Gastrocnemius medialis (tissue), 4 donors: ENCODE measurements around the gene CAPN8. TPM values are rescaled to one million over a fixed set of nuclear protein-coding genes. Genes with fewer than 3 reads are reported as not detected.

Experiments
- ATAC-seq, 2 donors: fragments of 150-250 bp; one replicate each; pipeline ENCODE4 v1.9.1; 2016
- DNase-seq, 2 donors: peaks; one replicate each; pipeline ENCODE4 v3.0.0-alpha.2; 2019
- H3K27ac ChIP-seq, 4 donors: fragments of 200-600 bp; sonication (generic); 1 replicate in 1 of 4; 2 replicates in 3 of 4; pipeline ENCODE4 v1.5.1; 2016 to 2018; ENCODE audit warnings: mild to moderate bottlenecking in 2 of 4, moderate library complexity in 1 of 4
- H3K27me3 ChIP-seq, 3 donors: fragments of 200-600 bp; sonication (generic) in 2 of 3; 1 replicate in 1 of 3; 2 replicates in 2 of 3; pipeline versions ENCODE4 v1.5.1 to v1.6.0; 2016 to 2019; ENCODE audit warnings: mild to moderate bottlenecking in 1 of 3, moderate library complexity in 1 of 3
- H3K36me3 ChIP-seq, 2 donors: fragments of 200-600 bp; sonication (generic) in 1 of 2; one replicate each; pipeline ENCODE4 v1.5.1; 2017 to 2018
- H3K4me1 ChIP-seq, 2 donors: fragments of 200-600 bp; sonication (generic) in 1 of 2; one replicate each; pipeline ENCODE4 v1.5.1; 2016 to 2017; ENCODE audit warnings: mild to moderate bottlenecking in 2 of 2
- H3K4me3 ChIP-seq, 4 donors: fragments of 200-600 bp; sonication (generic) in 3 of 4; 1 replicate in 1 of 4; 2 replicates in 3 of 4; pipeline ENCODE4 v1.5.1; 2016 to 2019; ENCODE audit warnings: mild to moderate bottlenecking in 2 of 4
- H3K9me3 ChIP-seq, 3 donors: fragments of 200-600 bp; sonication (generic) in 2 of 3; 1 replicate in 1 of 3; 2 replicates in 2 of 3; pipeline ENCODE4 v1.5.1; 2016 to 2019
- CTCF ChIP-seq, 5 experiments: fragments of 450-650 bp in 3 of 5; fragments of 200-600 bp in 2 of 5; sonication (generic) in 2 of 5; IDR thresholded peaks in 4 of 5; conservative IDR thresholded peaks in 1 of 5; 1 replicate in 4 of 5; 2 replicates in 1 of 5; pipeline ENCODE4 v1.5.1; 2016 to 2019; ENCODE audit warnings: antibody characterized with exemption in 5 of 5, mild to moderate bottlenecking in 3 of 5, moderate library complexity in 3 of 5
- POLR2A ChIP-seq, 2 donors: fragments of 450-650 bp; IDR thresholded peaks; one replicate each; pipeline ENCODE4 v1.6.1; 2017; ENCODE audit warnings: antibody characterized with exemption in 2 of 2, mild to moderate bottlenecking in 2 of 2, moderate library complexity in 2 of 2
- in situ Hi-C, 4 donors: fragments of 200-750 bp; cut with MboI; loops; one replicate each; pipeline versions ENCODE4 v1.15.0 to v1.8.0; 2017; ENCODE audit warnings: low sequenced_read_pairs in 4 of 4
- intact Hi-C: fragments of 100-400 bp; cut with DNase I; formaldehyde crosslinking; loops from one replicate; pipeline ENCODE4 v1.15.1; 2023; ENCODE audit warnings: low total_unique reads
- total RNA-seq, 4 donors: library from RNA; depleted of rRNA; stranded (reverse); fragments of >200 nt; gene quantifications; one replicate each; pipeline versions ENCODE4 v1.1.0 to v1.2.3, GENCODE V29; 2016

CAPN8 gene
- total RNA-seq, 4 donors from 2014 or later: 0.46 to 0.85 TPM; not detected in 2

- in situ Hi-C loops: loop anchor here (5.0 to 10.0 kb wide), 2 partner anchors 57 to 60 kb away; no protein-coding TSS in a partner anchor
- no peaks in the 10 kb centered on the region for H3K9me3 ChIP-seq
- no peak overlapping the region for H3K4me3 ChIP-seq
- ATAC-seq (no peak), DNase-seq (no peak)
- no peak overlapping the region for H3K27ac ChIP-seq
- TF ChIP-seq CTCF (IDR thresholded peaks at IDR 0.05 in 4 of 5, conservative IDR thresholded peaks at IDR 0.05 in 1 of 5) (no peak), POLR2A (IDR thresholded peaks at IDR 0.05) (no peak)
- no peaks in the 10 kb centered on the region for H3K4me1 ChIP-seq
- intact Hi-C loops: no loop called here
- H3K36me3 ChIP-seq: no peaks in the 10 kb centered on the region
- H3K27me3 ChIP-seq: no peaks in the 10 kb centered on the region
Observed at GRCh38 chr1:223695014-223695548, 29.6 kb upstream of the CAPN8 start.

- Histone ChIP-seq H3K27me3 (no peaks in the 10 kb centered on the region), H3K9me3 (no peaks in the 10 kb centered on the region), H3K4me3 (no peak overlapping the region), H3K27ac (no peak overlapping the region), H3K4me1 (no peaks in the 10 kb centered on the region), H3K36me3 (no peaks in the 10 kb centered on the region)
- TF ChIP-seq POLR2A (IDR thresholded peaks at IDR 0.05): no peak
- in situ Hi-C loops: loop anchor here in 1 of 4 donors (10.0 kb wide), 1 partner anchor 64 kb away; no protein-coding TSS in a partner anchor
- no peak for DNase-seq
- no peak for ATAC-seq
- intact Hi-C loops: no loop called here
Observed at GRCh38 chr1:223691121-223691520, 25.6 kb upstream of the CAPN8 start.

DNA sequence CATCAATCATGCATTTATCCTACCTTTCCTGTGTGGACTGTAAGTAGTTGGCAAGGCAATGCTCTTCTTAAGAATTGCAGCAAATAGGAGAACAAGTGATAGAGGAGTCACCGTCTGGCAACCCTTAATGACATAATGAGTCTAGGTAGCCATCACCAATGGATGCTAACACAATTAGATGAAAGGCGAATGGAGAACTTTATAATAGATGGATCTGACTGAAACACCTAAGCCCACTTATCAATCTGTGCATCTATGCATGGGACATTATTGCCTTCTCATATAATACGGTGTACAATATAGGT, 18.9 kb upstream of the CAPN8 start:
- intact Hi-C loops (loop anchor here (1.0 kb wide), 2 partner anchors 153 to 551 kb away; no protein-coding TSS in a partner anchor), in situ Hi-C loops (loop anchor here in 2 of 4 donors (10.0 kb wide), 1 partner anchor 550 kb away; no protein-coding TSS in a partner anchor)

DNA sequence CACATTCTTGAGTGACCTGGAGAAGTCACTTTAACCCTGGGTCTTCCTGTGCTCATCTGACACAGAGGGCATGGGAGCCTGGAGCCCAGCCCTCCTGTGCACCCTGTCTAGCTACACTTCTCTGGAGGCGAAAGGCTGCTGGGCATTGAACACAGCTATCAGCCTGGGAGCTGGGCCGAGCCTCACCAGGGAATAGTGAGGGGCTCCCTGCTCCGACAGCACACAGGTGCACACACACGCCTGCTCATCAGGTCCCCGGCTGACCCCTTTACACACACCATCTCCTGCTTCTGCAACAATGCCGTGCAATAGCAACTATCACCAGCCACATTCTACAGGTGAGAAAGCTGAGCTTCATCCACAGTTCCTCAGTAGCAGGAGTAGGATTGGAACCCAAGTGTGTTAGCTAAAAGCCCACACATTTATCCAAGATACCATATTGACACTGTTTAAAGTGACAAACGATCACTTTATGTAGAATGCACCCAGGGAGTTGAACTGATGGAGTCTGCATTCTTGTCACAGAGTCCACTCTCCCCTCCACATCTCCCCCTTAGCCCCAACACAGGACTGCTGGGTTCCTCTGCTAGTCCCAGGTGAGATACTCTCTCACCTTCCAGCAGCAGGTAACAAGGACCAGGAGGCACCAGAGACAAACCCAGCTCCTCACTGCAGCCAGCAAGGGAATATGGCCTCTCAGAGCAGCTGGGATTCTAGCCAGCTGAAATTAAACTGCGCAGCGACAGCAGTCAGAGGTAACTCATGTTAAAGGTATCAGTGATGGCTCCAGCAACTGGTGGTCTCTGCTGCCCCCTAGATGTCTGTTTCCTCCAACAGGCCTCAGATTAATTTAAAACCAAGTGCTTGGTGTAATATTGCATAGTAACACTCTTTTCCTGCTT, 18.3 kb upstream of the CAPN8 start:
- in situ Hi-C loops: loop anchor here in 2 of 4 donors (10.0 kb wide), 1 partner anchor 549 kb away; no protein-coding TSS in a partner anchor
- Histone ChIP-seq H3K9me3 (no peaks in the 10 kb centered on the region), H3K27me3 (no peaks in the 10 kb centered on the region), H3K27ac (no peak overlapping the region), H3K4me1 (no peaks in the 10 kb centered on the region), H3K36me3 (no peaks in the 10 kb centered on the region), H3K4me3 (no peak overlapping the region)
- intact Hi-C loops: loop anchor here (1.0 kb wide), 2 partner anchors 153 to 551 kb away; no protein-coding TSS in a partner anchor
- DNase-seq (peak; percentile 8 to 31), ATAC-seq (peak in 1 of 2 donors; percentile 76)
- TF ChIP-seq CTCF (IDR thresholded peaks at IDR 0.05 in 4 of 5, conservative IDR thresholded peaks at IDR 0.05 in 1 of 5) (peak; percentile 49 to 68 (median 63)), POLR2A (IDR thresholded peaks at IDR 0.05) (no peak)

More for the DNA sequence above, 18.9 kb upstream of the CAPN8 start:
- TF ChIP-seq POLR2A (IDR thresholded peaks at IDR 0.05) (no peak), CTCF (IDR thresholded peaks at IDR 0.05 in 4 of 5, conservative IDR thresholded peaks at IDR 0.05 in 1 of 5) (no peak)
- Histone ChIP-seq H3K36me3 (no peaks in the 10 kb centered on the region), H3K4me1 (no peaks in the 10 kb centered on the region), H3K27ac (no peak overlapping the region), H3K4me3 (no peak overlapping the region), H3K9me3 (no peaks in the 10 kb centered on the region), H3K27me3 (no peaks in the 10 kb centered on the region)
- DNase-seq (no peak), ATAC-seq (no peak)

- Histone ChIP-seq H3K27me3 (no peaks in the 10 kb centered on the region), H3K36me3 (no peaks in the 10 kb centered on the region), H3K27ac (no peak overlapping the region), H3K4me3 (no peak overlapping the region), H3K4me1 (no peaks in the 10 kb centered on the region), H3K9me3 (no peaks in the 10 kb centered on the region)
- in situ Hi-C loops: loop anchor here in 2 of 4 donors (10.0 kb wide), 1 partner anchor 548 kb away; no protein-coding TSS in a partner anchor
- DNase-seq: no peak
- intact Hi-C loops: no loop called here
- no peak for TF ChIP-seq POLR2A (IDR thresholded peaks at IDR 0.05)
- no peak for TF ChIP-seq CTCF (IDR thresholded peaks at IDR 0.05 in 4 of 5, conservative IDR thresholded peaks at IDR 0.05 in 1 of 5)
- ATAC-seq: no peak
Observed at GRCh38 chr1:223682502-223682901, 17.0 kb upstream of the CAPN8 start.
